HG02610 (cell line): ENCODE data around the gene RNF208.

Experiments
- ATAC-seq: cut with Tn5 transposase; IDR thresholded peaks from one replicate; pipeline ENCODE4 v1.9.1; 2021; ENCODE audit warnings: mild to moderate bottlenecking, moderate library complexity; ENCODE audit not compliant: unreplicated experiment

Gene RNF208

DNA sequence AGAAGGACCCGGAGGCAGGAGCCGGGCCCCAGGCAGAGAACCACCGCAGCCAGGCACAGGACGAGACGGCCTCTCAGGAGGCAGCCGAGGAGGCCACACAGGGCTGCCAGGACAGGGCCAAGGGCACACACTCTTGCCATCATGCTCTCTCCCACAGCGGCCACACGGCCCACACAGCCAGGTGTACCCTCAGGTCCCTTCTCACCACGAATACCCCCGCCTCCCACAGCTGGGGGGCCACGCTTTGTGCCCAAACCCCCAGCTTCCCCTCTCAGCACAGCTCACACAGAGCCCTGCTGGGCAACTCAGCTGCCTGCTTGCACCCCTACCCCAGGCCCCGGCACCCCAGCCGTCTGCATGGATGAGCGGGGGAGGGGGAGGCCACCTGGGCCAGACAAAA, 28.3 kb downstream of the RNF208 start:
- ATAC-seq: no peak

DNA sequence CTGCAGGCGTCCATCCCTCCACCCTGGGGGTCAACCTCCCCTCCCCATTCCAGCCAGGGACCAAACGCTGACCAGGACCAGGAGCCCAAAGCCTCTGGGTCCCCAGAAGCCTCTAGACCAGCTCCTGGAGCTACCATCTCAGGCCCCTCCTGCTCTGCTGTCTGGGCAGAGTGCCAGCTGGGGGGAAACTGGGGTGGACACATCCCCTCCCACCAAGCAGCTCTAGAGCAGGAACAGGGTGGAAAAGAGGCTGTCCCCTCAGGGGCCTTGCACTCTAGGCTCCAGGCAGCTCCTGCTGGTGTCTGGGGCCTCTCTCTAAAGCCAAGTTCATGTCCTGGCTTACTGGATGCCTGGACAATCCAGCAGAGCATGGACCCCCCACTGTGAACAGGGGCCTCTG, 29.2 kb downstream of the RNF208 start:
- no peak for ATAC-seq

DNA sequence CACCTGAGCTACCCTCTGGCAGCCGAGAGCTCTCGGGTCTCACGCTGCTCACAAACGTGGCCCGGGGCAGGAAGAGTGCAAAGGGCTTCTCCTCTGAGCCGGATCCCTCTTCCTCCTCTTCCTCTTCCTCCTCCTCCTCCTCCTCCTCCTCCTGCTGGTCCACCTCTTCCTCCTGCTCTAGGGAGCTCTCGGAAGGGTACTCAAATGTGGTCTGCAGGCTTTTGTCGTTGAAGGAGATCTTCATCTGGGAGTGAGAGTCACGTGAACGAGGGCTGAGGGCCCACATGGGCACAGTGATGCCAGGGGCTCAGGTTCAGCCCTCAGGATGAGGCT, 29.6 kb downstream of the RNF208 start:
- no peak for ATAC-seq

DNA sequence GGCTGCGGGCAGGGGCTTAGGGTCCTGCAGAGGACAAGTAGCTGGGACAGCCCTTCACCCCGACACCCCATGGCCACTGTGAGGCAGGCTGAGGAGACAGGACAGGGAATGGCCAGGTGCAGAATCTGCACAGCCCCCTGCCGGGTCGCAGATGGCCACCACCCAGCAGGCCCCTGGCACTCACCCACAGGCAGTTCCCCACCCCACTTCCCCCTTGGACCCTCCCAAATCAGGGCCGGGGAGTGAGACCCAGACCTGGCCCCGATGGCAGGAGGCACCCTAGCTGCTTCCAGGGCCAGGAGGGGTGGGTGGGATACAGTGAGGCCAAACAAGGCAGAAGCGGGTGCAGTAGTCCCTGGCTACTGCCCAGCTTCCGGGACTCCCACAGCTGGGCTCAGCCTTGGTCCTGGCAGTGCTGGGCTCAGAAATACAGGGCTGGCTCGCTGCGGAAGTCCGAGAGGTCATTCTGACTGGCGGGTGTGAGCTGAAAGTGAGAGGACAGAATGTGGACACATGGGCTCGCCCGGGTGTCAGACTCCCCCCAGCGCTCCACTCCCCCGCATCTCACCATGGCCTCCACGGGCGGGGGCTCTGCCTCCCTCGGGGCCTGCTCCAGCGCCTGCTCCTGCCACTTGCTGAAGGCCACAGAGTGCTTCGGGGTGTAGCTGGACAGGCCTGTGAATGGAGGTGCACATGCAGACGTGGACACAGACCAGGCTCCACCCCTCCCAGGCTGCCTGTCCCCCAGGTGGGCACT, 30.2 kb downstream of the RNF208 start:
- ATAC-seq: no peak

DNA sequence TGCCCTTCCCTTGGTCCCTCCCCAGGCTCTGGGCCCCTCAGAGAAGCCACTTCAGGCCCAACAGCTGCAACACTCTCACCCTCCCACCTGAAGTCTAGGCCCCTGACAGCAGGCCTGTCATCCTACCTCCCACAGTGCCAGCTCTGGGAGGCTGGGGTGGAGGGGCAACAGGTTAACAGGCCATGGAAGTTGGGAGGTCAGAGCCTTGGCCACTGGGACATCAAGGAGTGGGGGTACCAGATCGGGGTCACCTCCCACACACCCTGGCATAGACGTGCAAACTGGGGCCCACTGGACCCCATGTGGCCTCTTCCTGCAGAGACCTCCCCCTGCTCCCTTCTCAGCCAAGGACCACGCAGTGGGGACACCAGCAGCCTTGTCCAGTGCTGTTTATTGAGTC, 30.8 kb downstream of the RNF208 start:
- no peak for ATAC-seq

DNA sequence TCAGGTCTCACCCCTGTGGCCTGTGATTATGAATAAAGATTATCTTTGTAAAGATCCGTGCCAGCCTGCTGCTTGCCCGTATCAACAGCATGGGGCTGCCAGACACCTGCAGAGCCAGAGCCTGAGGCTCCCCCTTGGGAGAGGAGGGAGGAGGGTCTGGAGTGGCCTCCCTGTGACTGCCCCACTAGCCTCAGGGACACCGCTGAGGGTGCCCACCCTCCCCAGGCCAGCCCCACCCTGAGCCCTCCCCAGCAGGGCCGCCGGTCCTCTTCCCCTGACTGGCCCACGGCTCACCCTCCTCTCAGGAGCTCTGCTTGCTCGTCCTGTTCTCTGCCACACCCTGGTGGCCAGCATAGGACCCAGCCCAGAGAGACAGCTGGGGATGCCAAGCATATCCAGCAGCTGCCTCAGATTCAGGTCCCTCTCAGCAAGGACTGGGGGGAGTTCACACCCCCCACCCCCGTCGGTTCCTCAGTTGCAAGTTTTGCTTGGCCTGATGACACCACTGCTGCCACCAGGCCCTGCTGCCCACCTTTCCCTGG, 31.7 kb downstream of the RNF208 start:
- ATAC-seq: no peak

DNA sequence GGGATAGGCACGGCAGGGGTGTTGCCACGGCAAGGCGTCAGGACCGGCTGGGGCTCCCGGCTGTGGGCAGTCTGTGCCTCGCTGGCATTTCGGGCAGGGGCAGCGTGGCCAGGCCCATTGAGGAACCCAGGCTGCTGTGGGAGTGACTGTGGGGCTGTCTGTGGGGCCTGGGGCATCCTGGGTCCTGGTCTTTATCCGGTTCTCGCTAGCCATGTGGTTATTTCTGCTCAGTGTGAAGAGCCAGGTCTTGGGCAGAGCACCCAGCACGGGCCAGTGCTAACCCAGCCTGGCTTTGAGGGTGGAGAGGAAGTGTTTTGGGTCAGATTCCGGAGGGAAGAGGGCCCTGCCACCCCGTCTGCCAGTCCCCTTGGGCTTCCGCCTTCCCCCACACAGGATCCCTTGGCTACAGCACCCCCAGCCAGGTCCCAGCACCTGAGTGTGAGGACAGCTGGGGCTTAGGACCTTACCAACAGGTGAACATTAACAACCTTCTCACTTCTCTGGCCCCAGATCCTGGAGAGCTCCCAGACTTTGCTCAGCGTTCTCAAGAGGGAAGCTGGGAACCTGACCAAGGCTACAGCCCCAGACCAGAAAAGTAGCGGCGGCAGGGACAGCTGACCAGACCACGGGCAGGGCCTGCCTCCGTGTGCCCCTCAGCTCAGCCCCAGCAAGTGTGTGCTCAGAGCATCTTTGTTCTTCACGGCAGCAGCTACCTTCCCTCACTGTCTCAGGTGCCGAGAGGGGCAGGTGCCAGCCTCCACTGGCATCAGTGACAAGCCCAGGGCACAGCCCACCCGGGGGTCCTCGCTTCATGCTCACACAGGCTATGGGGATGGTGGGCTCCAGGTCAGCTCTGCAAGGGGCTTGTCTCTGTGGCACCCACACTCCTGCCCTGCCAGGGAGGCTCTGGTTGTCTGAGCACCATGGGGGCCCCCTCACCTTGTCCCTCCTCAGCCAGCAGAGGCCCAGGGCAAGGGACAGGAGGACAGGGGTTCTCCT, 32.4 kb downstream of the RNF208 start:
- ATAC-seq: no peak

DNA sequence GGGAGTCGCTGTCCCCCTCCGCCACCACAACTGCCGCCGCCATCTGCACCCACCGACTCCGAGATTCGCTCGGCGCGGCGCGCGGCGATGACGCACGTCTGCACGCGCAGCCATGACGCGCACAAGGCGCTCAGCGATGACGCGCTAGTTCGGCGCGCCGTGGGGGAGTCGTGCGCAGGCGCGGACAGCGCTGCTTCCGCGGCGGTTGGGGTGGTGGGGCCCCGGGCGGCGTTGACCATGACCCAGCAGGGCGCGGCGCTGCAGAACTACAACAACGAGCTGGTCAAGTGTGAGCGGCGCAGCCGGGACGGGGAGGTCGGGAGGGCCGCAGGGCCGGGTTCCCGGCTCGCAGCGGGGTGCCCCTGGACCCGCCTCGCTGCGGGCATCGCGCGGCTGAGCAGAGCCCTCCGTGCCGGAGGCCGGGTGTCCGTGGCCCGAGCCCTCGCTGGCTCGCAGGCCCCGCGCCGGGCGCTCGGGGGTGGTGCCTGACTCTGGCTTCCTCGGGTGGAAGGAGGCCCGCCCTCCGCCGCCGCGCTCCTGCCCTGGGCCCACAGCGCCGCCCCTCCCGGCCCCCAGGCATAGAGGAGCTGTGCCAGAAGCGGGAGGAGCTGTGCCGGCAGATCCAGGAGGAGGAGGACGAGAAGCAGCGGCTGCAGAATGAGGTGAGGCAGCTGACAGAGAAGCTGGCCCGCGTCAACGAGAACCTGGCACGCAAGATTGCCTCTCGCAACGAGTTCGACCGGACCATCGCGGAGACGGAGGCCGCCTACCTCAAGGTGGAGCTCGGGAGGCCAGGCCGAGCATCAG, 33.3 kb downstream of the RNF208 start, which contains the start of the genes ANAPC2 and SSNA1:
ANAPC2 (minus strand) TSS at position 71 of the 807 bp plus-strand sequence; CDS start at position 43, 28 bp downstream.
SSNA1 (plus strand) TSS at position 187 of the 807 bp plus-strand sequence; CDS start at position 238, 51 bp downstream.
- ATAC-seq: peak; percentile 70

DNA sequence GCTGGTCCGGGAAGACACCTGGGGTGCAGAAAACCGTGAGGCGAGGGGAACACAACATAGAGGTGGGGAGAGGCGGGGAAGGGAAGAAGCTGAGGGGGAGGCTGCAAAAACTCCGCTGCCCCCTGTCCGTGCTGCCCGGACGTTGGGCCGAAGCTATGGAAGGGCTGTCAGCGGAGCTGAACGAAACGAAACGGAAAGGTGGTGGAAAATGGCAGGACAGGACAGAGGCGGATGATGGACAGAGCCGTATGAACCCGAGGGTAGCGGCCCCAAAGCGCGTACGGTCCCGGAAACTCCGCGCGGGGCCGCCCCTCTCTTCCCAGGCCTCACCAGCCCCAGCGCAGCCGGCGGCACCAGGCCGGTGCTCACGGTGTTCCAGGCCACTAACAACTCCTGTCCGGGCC, 34.0 kb downstream of the RNF208 start:
- no peak for ATAC-seq

DNA sequence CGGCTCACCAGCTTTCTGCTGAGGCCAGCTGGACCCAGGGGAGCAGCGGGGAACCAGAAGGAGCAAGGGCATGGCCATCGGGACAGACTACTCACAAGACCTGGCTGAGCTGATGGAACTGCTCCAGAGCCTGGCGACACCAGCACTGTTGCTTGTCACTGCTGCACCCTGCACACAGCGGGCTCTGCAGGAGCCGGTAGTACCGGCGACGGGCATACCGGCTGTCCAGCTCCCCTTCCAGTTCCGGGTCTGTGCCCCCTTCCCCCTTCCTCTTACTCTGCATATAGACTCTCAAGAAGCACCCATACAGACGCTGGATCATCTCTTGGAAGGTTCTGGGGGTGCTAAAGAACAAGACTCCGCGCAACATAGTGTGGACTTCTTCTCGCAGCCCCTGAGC, 34.7 kb downstream of the RNF208 start:
- ATAC-seq: no peak

DNA sequence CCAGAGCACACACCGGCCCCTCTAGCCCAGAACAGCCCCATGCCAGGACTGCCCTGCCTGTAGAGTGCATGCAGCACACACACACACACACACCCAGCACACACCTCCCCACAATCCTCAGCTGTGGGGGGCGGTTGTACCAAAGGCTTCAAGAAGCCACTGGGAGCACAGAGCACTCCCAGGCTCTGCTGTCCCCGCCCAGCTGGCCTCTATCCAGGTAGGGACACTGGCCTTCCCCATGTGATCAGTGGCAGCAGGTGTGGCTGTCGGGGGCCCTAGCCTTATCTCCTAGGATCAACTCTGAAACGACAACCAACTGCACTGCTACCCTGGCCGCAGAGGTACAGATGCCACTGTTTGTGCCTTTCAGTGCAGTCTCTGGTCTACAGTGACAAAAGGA, 35.7 kb downstream of the RNF208 start:
- ATAC-seq: no peak

DNA sequence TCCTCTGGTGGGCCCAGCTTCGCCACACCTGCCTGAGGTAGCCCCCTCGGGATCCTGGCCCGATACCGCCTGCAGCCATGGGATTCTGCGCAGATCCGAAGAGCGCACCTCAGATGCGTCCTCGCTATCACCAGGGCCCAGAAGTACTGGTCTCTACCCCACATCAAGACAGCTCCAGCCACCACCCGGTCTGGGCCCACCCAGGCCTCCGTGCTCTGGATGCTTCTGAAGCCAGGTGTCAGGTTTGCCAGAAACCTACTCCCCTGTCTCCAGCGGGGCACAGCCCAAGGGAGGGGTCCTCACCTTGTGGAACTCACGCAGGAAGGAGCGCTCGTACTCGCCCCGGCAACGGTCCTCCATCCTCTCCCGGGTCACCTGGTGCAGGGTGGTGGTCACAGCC, 36.1 kb downstream of the RNF208 start:
- no peak for ATAC-seq

DNA sequence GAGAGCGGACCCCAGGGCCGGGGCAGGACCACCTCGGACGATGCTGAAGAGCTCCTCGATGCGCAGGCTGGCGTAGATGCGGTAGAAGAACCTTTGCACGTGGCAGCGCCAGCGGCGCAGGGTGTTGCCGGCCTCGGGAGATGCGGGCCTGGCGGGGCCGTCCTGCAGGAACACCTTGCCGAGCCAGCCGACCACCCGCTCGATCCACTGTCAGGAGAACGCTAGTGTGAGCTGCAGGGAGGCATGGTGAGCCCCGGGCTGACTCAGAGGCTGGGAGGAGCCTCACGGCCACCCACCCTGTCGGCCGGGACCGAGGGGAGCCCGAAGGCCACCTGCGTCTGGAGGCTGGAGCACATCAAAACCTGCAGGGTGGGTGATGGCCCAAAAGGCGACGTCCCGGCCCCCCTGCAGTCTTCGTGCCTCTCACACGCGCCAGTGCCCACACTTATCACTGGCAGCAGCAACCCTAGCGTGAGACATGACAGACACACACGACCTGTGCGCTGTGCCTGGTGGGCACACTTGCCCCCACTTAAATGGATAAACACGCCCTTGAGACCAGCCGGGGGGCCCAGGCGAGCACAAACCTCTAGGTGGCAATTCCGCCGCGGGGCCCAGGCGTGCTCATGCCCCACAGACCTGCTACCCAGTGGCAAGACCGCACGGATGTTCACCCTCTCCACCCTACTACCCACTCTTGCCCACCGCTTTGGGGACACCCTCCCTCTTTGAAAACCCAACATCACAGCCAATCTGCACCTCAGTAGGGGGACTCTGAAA, 37.0 kb downstream of the RNF208 start:
- no peak for ATAC-seq

DNA sequence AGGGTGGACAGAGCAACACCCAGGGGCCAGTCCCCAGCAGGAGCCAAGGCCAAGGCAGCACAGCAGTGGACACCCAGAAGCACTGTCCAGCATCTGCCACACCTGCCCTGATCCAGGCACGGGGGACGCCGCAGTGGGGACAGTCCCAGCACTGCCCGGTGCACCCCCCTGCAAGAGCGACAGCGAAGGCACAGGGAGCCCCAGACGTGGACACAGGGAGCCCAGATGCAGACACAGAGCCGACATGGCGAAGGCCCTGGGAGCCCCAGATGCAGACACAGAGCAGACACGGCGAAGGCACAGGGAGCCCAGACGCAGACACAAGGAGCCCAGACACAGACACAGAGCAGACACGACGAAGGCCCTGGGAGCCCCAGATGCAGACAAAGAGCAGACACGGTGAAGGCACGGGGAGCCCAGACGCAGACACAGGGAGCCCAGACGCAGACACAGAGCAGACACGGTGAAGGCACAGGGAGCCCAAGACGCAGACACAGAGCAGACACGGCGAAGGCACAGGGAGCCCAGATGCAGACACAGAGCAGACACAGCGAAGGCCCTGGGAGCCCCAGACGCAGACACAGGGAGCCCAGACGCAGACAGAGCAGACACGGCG, 38.0 kb downstream of the RNF208 start:
- no peak for ATAC-seq

DNA sequence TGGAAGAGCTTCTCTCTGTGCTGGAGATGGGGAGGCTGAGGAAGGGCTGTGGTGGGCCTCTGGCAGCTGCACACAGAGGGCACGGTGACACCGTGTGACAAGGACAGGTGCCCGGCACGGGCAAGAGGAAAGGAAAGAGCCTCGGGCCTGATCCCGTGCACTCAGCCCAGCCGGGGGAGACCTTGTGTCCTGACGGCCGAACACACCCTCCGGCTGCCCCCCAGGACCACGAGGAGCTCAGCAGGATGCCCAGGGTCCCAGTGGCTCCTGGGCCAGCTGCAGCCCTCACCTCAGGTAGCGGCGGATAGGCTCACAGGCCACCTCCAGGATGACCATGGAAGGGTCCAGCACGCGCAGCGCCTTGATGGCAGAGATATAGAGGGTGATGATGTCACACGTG, 39.2 kb downstream of the RNF208 start:
- ATAC-seq: no peak

DNA sequence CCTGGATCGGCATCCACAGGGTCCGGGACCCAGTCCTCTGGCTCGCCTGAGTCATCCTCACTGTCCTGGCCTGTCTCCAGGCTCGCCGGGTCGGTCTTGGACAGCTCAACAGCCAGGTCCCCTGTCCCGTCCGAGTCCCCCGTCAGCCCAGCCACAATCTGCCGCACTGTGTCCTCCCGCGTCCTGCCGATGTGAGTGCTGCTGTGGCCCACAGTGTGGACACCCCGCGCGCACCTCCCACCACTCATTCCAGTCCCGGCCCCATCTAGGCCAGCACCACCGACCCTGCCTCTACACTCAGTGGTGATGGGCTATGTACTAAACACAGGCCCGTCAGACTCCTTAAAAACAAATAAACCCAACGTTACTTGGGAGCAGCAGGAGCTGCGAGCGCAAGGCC, 40.4 kb downstream of the RNF208 start:
- no peak for ATAC-seq

DNA sequence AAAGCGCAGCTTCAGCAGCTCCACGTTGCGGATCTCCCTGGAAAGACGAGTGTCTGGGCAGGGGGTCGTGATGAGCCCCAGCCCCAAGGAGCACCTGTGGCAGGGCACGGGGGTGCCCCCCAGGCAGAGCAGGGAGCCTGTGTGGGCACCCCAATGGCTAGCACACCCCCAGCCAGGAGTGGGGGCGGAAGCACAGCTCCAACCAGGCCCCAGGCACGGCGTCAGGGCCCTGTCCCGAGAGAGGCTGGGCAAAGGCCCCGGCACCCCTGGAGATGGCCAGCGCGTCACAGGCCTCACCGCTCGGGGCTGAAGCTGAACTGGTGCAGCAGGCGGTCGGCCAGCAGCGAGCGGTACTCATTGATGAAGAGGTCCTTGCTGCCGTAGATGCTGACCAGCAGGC, 41.5 kb downstream of the RNF208 start:
- no peak for ATAC-seq

DNA sequence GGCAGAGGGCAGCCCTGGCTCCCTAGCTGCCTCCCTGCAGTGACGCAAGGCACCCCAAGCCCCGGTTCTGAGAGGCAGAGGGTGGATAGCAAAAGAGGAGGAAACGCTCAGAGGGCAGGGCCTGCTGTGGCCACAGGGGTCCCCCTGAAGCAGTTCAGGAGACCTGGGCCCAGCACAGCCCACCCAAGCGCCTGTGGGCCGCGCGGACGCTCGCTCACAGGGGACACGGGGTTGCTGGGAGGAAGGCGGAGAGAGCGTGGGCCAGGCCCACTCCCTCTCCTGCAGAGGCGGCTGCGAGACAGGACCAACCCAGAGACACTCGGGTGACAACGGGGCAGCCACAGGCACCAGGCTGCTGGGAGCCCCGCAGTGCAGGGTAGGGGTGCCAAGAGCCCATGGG, 42.3 kb downstream of the RNF208 start:
- no peak for ATAC-seq

DNA sequence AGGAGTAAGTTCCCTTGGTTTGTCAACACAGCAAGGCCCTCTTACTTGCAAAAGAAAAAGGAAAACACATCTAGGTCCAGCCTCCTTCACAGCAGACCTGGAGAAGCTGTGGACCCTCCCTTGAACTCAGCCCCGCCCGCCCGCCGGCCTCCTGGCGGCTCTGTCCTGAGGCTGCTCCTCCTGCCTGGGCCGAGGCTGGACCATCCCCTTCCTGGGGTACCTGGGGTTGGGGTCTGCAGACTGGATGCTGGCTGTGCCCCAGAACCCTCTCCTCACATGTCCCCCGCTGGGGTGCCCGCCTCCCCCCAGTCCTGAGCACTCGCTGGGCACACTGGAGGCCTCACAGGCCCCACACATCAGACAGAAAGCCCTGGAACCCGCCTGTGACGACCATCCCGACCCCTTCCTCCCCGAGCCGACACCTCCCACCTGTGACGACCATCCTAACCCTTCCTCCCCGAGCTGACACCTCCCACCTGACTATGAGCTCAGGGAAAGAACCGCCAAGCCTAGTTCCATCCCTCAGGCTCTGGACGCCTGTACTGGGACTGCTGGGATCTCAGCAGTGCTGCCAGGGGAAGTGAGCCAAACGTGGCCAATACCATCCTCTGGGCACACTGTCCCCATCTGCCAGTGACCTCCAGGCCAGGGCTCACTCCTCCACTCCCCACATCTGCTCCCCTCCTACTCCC, 43.0 kb downstream of the RNF208 start:
- no peak for ATAC-seq
